Aortic smooth muscle cell (primary cell): ENCODE data around the gene FRG2B. TPM values are rescaled to one million over a fixed set of nuclear protein-coding genes. Genes with fewer than 3 reads are reported as not detected.

Source experiments
- total RNA-seq: library from RNA; depleted of rRNA; stranded (reverse); fragments of >200 nt; gene quantifications from 2 replicates; pipeline ENCODE4 v1.2.3, GENCODE V29; 2014

The FRG2B gene
- total RNA-seq = not detected in 2 replicates

DNA sequence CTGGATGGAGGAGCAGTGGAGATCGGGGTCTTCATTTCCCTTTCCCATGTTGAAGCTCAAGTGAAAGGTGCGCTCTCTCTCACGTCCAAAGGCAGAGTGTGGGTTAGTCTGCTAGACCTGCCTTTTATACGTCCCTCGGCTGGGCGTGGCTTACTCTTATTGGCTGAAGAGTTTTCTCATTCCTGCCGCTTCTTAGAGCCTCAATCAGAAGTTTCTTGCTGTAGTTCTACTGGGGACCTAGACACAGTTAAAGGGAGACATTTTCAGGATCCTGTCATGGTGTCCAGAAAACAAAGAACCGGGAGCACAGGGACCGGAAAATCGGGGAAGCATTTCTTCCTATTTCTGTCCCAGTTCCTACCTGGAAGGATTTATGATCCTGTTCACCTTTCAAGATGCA, at the start of gene FRG2B:
Gene FRG2B, minus strand, starts transcription at position 101 of the 400 bp plus-strand sequence. Its CDS starts 53 bp downstream, at position 48.

Other genes with a start within 250 kb of the FRG2B start
- gene PAOX, start 247.5 kb downstream of the FRG2B start, total RNA-seq = 4.2 and 5.4 TPM in 2 replicates
- 19.3 and 23.1 TPM in 2 replicates for gene MTG1, start 232.6 kb downstream of the FRG2B start, total RNA-seq
- gene SPRN, start 202.2 kb downstream of the FRG2B start, total RNA-seq = 0.12 and 0.13 TPM in 2 replicates
- gene SCART1, start 172.8 kb downstream of the FRG2B start, total RNA-seq = 3.3 TPM in 2 replicates
- gene CYP2E1, start 99.4 kb downstream of the FRG2B start, total RNA-seq = 0.40 and 0.56 TPM in 2 replicates
- gene SYCE1, start 61.2 kb downstream of the FRG2B start, total RNA-seq = 0.19 TPM in 1 of 2 replicates, not detected in the other